IMR-90 (cell line): ENCODE results near the gene CITED4. TPM values are rescaled to one million over a fixed set of nuclear protein-coding genes. Genes with fewer than 3 reads are reported as not detected.

Source experiments
- ATAC-seq: fragments of 200-7000 bp; cut with Tn5 transposase; 2 replicates; pipeline ENCODE4 v1.9.1; 2020; ENCODE audit warnings: low read depth, mild to moderate bottlenecking, moderate library complexity
- BruUV-seq: library from RNA; stranded (reverse); fragments of 400-500 nt; replicated peaks from 2 replicates; lab custom pipeline; 2021; lab: Mats Ljungman, UMichigan
- CTCF ChIA-PET: fragments of 300-600 bp; formaldehyde crosslinking; extraction: SDS; loops from one replicate; lab custom pipeline; 2021; ENCODE audit warnings: antibody characterized with exemption; lab: Yijun Ruan, JAX
- POLR2A ChIA-PET: fragments of 300-600 bp; sonication (Branson Sonifier 250); formaldehyde crosslinking; loops from one replicate; lab custom pipeline; 2022; ENCODE audit warnings: antibody characterized with exemption; ENCODE audit not compliant: unreplicated experiment; lab: Charles Lee
- DNase-seq: peaks from one replicate; pipeline ENCODE4 v3.0.0; 2013
- H2AFZ ChIP-seq: replicated peaks from 2 replicates; pipeline ENCODE3; 2013; ENCODE audit warnings: low read length, mild to moderate bottlenecking; ENCODE audit not compliant: poor library complexity
- H2AK5ac ChIP-seq: 2 replicates; pipeline ENCODE4 v1.6.1; 2013; ENCODE audit warnings: low read depth, low read length, inconsistent platforms
- H2AK9ac ChIP-seq: replicated peaks from 2 replicates; pipeline ENCODE3; 2013; ENCODE audit warnings: mild to moderate bottlenecking, low read depth, low read length, moderate library complexity; ENCODE audit not compliant: poor library complexity
- H2BK120ac ChIP-seq: 2 replicates; pipeline ENCODE4 v1.6.1; 2013; ENCODE audit warnings: low read depth, low read length, inconsistent platforms
- H2BK15ac ChIP-seq: 3 replicates; pipeline ENCODE4 v1.6.1; 2013; ENCODE audit warnings: low read depth, low read length, inconsistent platforms
- H2BK20ac ChIP-seq: 2 replicates; pipeline ENCODE4 v1.6.1; 2013; ENCODE audit warnings: low read depth, mild to moderate bottlenecking, inconsistent platforms, low read length, moderate library complexity
- H2BK5ac ChIP-seq: 2 replicates; pipeline ENCODE4 v1.6.1; 2013; ENCODE audit warnings: mild to moderate bottlenecking, low read depth, low read length, inconsistent platforms; ENCODE audit not compliant: poor library complexity, severe bottlenecking
- H3K14ac ChIP-seq: replicated peaks from 2 replicates; pipeline ENCODE4 v1.6.1; 2013; ENCODE audit warnings: low read depth, low read length, inconsistent platforms
- H3K18ac ChIP-seq: 2 replicates; pipeline ENCODE4 v1.6.1; 2013; ENCODE audit warnings: low read depth, low read length, control low read depth
- H3K23ac ChIP-seq: 2 replicates; pipeline ENCODE4 v1.6.1; 2013; ENCODE audit warnings: low read depth, low read length, inconsistent platforms
- H3K27ac ChIP-seq: 2 replicates; pipeline ENCODE4 v1.5.1; 2013; ENCODE audit warnings: mild to moderate bottlenecking, control low read depth, low read length; ENCODE audit not compliant: insufficient read depth
- H3K27me3 ChIP-seq: 2 replicates; pipeline ENCODE4 v1.6.1; 2013; ENCODE audit warnings: low read length; ENCODE audit not compliant: control insufficient read depth, insufficient read depth
- H3K36me3 ChIP-seq: 2 replicates; pipeline ENCODE4 v1.6.1; 2013; ENCODE audit warnings: low read length, mixed read lengths; ENCODE audit not compliant: control insufficient read depth, insufficient read depth
- H3K4ac ChIP-seq: 2 replicates; pipeline ENCODE4 v1.6.1; 2013; ENCODE audit warnings: low read depth, low read length, inconsistent platforms
- H3K4me1 ChIP-seq: 2 replicates; pipeline ENCODE4 v1.6.1; 2013; ENCODE audit warnings: low read length, mixed read lengths; ENCODE audit not compliant: control insufficient read depth, insufficient read depth
- H3K4me2 ChIP-seq: 2 replicates; pipeline ENCODE4 v1.6.1; 2013; ENCODE audit warnings: low read depth, mild to moderate bottlenecking, control low read depth, low read length, moderate library complexity
- H3K4me3 ChIP-seq: 2 replicates; pipeline ENCODE4 v1.5.1; 2013; ENCODE audit warnings: low read depth, mild to moderate bottlenecking, control low read depth, low read length, moderate library complexity; ENCODE audit not compliant: insufficient read depth
- H3K56ac ChIP-seq: 2 replicates; pipeline ENCODE4 v1.6.1; 2013; ENCODE audit warnings: low read length, inconsistent platforms; ENCODE audit not compliant: insufficient read depth; ENCODE audit errors: extremely low read depth
- H3K79me1 ChIP-seq, 2 experiments: 2 replicates each; pipeline ENCODE4 v1.6.1; 2013; ENCODE audit warnings: low read length in 2 of 2, inconsistent platforms in 1 of 2, low read depth in 1 of 2
- H3K9ac ChIP-seq: 2 replicates; pipeline ENCODE4 v1.6.1; 2013; ENCODE audit warnings: low read depth, low read length, control low read depth
- H3K9me1 ChIP-seq: 2 replicates; pipeline ENCODE4 v1.6.1; 2013; ENCODE audit warnings: low read length, inconsistent platforms; ENCODE audit not compliant: insufficient read depth
- H3K9me3 ChIP-seq: 2 replicates; pipeline ENCODE4 v1.6.1; 2013; ENCODE audit warnings: low read length; ENCODE audit not compliant: control insufficient read depth, insufficient read depth
- H4K20me1 ChIP-seq: 2 replicates; pipeline ENCODE4 v1.6.1; 2013; ENCODE audit warnings: low read length, inconsistent platforms; ENCODE audit not compliant: insufficient read depth
- H4K5ac ChIP-seq: 2 replicates; pipeline ENCODE4 v1.6.1; 2013; ENCODE audit warnings: mild to moderate bottlenecking, low read depth, low read length, control low read depth
- H4K8ac ChIP-seq, 2 experiments: 2 replicates each; pipeline ENCODE4 v1.6.1; 2013; ENCODE audit warnings: low read depth in 2 of 2, low read length in 2 of 2, control low read depth in 1 of 2, inconsistent platforms in 1 of 2
- H4K91ac ChIP-seq: 2 replicates; pipeline ENCODE4 v1.6.1; 2013; ENCODE audit warnings: low read depth, low read length, inconsistent platforms; ENCODE audit not compliant: insufficient read depth
- CHD1 ChIP-seq: IDR thresholded peaks from 2 replicates; pipeline ENCODE4 v1.6.1; 2012; ENCODE audit warnings: low read depth, low read length, improper control_type of control experiment
- FOS ChIP-seq: fragments of 150-350 bp; IDR thresholded peaks from 2 replicates; pipeline ENCODE4 v1.6.1; 2016; ENCODE audit warnings: low read depth, low read length
- MAFK ChIP-seq: IDR thresholded peaks from 2 replicates; pipeline ENCODE4 v1.6.1; 2012; ENCODE audit warnings: low read depth, low read length, improper control_type of control experiment
- MXI1 ChIP-seq: IDR thresholded peaks from 2 replicates; pipeline ENCODE4 v1.6.1; 2012; ENCODE audit warnings: low read depth, mild to moderate bottlenecking, low read length, moderate library complexity, borderline replicate concordance
- SMC3 ChIP-seq: fragments of 150-350 bp; IDR thresholded peaks from 2 replicates; pipeline ENCODE4 v1.6.1; 2016; ENCODE audit warnings: low read depth, mild to moderate bottlenecking, antibody characterized with exemption, low read length, moderate library complexity
- WGBS, 2 experiments: methylation state at CpG; one replicate each; pipeline versions ENCODE4 v1.1.5 to v1.1.7; 2013; ENCODE audit warnings: missing lambda C conversion rate in 2 of 2; ENCODE audit not compliant: insufficient read length in 1 of 2; ENCODE audit errors: extremely low coverage in 2 of 2; 5-methylcytosine and 5-hydroxymethylcytosine counted together
- dilution Hi-C: fragments of 300-500 bp; cut with HindIII; formaldehyde crosslinking; loops from one replicate; pipeline ENCODE4 v1.14.3; 2018; ENCODE audit warnings: low sequenced_read_pairs; ENCODE audit not compliant: unreplicated experiment
- in situ Hi-C: fragments of 300-500 bp; cut with MboI; formaldehyde crosslinking; loops from 3 replicates; pipeline ENCODE4 v1.14.3; 2019; ENCODE audit warnings: low sequenced_read_pairs, inconsistent platforms, mixed read lengths
- intact Hi-C: fragments of 100-400 bp; cut with micrococcal nuclease; formaldehyde crosslinking; loops from 2 replicates; pipeline ENCODE4 v1.10.0; 2022
- polyA plus RNA-seq, 3 experiments: library from polyadenylated mRNA; depleted of rRNA; stranded (reverse); fragments of >200 nt; gene quantifications; 2 replicates each; pipeline ENCODE4 v1.2.3, GENCODE V29; 2012; ENCODE audit warnings: low replicate concordance in 1 of 3
- total RNA-seq: library from RNA; depleted of rRNA; stranded (reverse); fragments of >200 nt; gene quantifications from 2 replicates; pipeline ENCODE4 v1.2.3, GENCODE V29; 2012
- TF ChIP-seq, protein P1 (sequence below): fragments of 150-350 bp; IDR thresholded peaks from 2 replicates; pipeline ENCODE4 v1.6.1; 2016; ENCODE audit warnings: low read depth, mild to moderate bottlenecking, low read length, moderate library complexity, borderline replicate concordance
- TF ChIP-seq, protein P2 (sequence below): conservative IDR thresholded peaks from 2 replicates; pipeline ENCODE4 v1.5.1; 2012; ENCODE audit warnings: mild to moderate bottlenecking, low read depth, low read length, improper control_type of control experiment

CITED4 gene
- total and polyA plus RNA-seq, 2 of the 4 experiments (the other 2 are of a cell fraction) = under 0.01 to 1.6 TPM

DNA sequence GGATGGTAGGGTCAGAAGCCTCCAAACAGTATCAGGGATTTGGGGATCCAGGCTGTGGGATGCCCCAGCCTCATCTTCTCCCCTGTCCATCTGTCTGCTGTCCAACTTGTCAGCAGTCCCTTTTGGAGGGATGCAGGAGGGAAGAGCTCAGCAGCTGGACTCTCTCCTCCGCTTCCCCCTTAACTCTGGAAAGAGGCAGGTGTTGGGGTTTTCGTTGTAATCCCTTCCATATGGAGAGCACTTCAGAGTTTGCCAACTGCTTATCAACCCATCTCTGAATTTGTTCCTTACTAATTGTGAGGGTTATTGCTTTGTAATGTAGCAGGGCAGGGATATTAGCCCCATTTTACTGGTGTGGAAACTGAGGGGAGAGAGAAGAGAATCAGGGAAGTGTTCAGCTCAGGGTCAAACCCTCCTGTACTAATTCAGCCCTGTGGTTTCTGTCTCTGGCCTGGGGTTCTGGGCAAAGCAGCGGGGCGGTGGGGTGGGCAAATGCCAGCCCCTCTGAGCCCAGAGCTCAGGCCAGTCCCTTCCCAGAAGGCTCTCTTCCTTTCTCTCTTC lies 3.2 kb downstream of the CITED4 start:
- no peak for ATAC-seq
- Histone ChIP-seq H3K27me3 (peaks cover 18% of the 10 kb centered on the region; the same call in 1 of the 2 replicates), H3K4ac (no peak overlapping the region), H3K4me3 (no peak overlapping the region), H3K9me1 (no peaks in the 10 kb centered on the region; the same call in 1 of the 2 replicates), H3K36me3 (no peaks in the 10 kb centered on the region), H4K91ac (no peak overlapping the region), H3K23ac (no peak overlapping the region), H2BK15ac (no peak overlapping the region), H3K79me1 (no peaks in the 10 kb centered on the region), H4K20me1 (no peaks in the 10 kb centered on the region), H2AK9ac (no peak overlapping the region), H4K5ac (no peak overlapping the region), H4K8ac (no peak overlapping the region), H3K14ac (no peak overlapping the region), H2AFZ (no peak overlapping the region), H2BK120ac (no peak overlapping the region), H2BK5ac (no peak overlapping the region), H3K4me1 (0 out of 2 replicates have a peak, but pooled peaks cover 5% of the 10 kb centered on the region), H3K9ac (no peak overlapping the region), H3K56ac (no peak overlapping the region), H3K27ac (no peak overlapping the region), H3K18ac (no peak overlapping the region), H3K9me3 (no peaks in the 10 kb centered on the region), H2BK20ac (no peak overlapping the region), H2AK5ac (no peak overlapping the region), H3K4me2 (no peak overlapping the region)
- TF ChIP-seq FOS = no peak
- TF ChIP-seq MAFK = no peak
- no peak for TF ChIP-seq CHD1
- no peak for TF ChIP-seq MXI1
- no peak for TF ChIP-seq SMC3
- TF ChIP-seq, protein P1, sequence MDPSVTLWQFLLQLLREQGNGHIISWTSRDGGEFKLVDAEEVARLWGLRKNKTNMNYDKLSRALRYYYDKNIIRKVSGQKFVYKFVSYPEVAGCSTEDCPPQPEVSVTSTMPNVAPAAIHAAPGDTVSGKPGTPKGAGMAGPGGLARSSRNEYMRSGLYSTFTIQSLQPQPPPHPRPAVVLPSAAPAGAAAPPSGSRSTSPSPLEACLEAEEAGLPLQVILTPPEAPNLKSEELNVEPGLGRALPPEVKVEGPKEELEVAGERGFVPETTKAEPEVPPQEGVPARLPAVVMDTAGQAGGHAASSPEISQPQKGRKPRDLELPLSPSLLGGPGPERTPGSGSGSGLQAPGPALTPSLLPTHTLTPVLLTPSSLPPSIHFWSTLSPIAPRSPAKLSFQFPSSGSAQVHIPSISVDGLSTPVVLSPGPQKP = no peak
- TF ChIP-seq, protein P2, sequence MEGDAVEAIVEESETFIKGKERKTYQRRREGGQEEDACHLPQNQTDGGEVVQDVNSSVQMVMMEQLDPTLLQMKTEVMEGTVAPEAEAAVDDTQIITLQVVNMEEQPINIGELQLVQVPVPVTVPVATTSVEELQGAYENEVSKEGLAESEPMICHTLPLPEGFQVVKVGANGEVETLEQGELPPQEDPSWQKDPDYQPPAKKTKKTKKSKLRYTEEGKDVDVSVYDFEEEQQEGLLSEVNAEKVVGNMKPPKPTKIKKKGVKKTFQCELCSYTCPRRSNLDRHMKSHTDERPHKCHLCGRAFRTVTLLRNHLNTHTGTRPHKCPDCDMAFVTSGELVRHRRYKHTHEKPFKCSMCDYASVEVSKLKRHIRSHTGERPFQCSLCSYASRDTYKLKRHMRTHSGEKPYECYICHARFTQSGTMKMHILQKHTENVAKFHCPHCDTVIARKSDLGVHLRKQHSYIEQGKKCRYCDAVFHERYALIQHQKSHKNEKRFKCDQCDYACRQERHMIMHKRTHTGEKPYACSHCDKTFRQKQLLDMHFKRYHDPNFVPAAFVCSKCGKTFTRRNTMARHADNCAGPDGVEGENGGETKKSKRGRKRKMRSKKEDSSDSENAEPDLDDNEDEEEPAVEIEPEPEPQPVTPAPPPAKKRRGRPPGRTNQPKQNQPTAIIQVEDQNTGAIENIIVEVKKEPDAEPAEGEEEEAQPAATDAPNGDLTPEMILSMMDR = no peak
- dilution Hi-C loops (no loop called here), in situ Hi-C loops (no loop called here), intact Hi-C loops (no loop called here)
- WGBS, 2 experiments = 100% methylated on average over 2 of the region's 4 CpGs; no CpG with 5 or more reads in 1 of the 2 experiments
- POLR2A ChIA-PET = no interaction called here
- no peak for DNase-seq
- CTCF ChIA-PET = interaction anchor here (0.6 to 4.8 kb wide), 4 partner anchors 10 to 165 kb away, joined by 4 to 19 read pairs (median 7); no protein-coding TSS in a partner anchor
- no TSS peak for BruUV-seq
